Glomerular endothelial cell (primary cell): ENCODE data around the gene MYH7B. TPM values are rescaled to one million over a fixed set of nuclear protein-coding genes. Genes with fewer than 3 reads are reported as not detected.

Experiments used
- DNase-seq: peaks from one replicate; pipeline ENCODE4 v3.0.0-alpha.2; 2011; ENCODE audit warnings: low read depth, low spot score; ENCODE audit errors: extremely low read depth
- total RNA-seq: library from RNA; depleted of rRNA; stranded (reverse); fragments of >200 nt; gene quantifications from 2 replicates; pipeline ENCODE4 v1.2.3, GENCODE V29; 2015

Gene MYH7B
- not detected in 2 replicates for total RNA-seq

GRCh38 chr20:34955231-34956040 lies at the start of gene MYH7B, which contains the start of gene GSS:
Gene MYH7B, plus strand, starts transcription at chr20:34955868. Its CDS starts 22,138 bp downstream, at chr20:34978006.
Gene GSS, minus strand, starts transcription at chr20:34955806. Its CDS starts 3,954 bp downstream, at chr20:34951852.
- peak; percentile 60 for DNase-seq

- peak; percentile 82 for DNase-seq
Observed at GRCh38 chr20:34907616-34908469, 47.8 kb upstream of the MYH7B start.

- no peak for DNase-seq
Observed at GRCh38 chr20:34915131-34915530, 40.5 kb upstream of the MYH7B start.

- DNase-seq = no peak
Observed at GRCh38 chr20:34915749-34916455, 39.8 kb upstream of the MYH7B start.

GRCh38 chr20:34916774-34917354 lies 38.8 kb upstream of the MYH7B start:
- no peak for DNase-seq

- no peak for DNase-seq
Observed at GRCh38 chr20:34920055-34920454, 35.6 kb upstream of the MYH7B start.

- DNase-seq = no peak
Observed at GRCh38 chr20:34921436-34921835, 34.2 kb upstream of the MYH7B start.

- DNase-seq = no peak
Observed at GRCh38 chr20:34922654-34923381, 32.9 kb upstream of the MYH7B start.

- no peak for DNase-seq
Observed at GRCh38 chr20:34923414-34923813, 32.3 kb upstream of the MYH7B start.

- DNase-seq = no peak
Observed at GRCh38 chr20:34925341-34925740, 30.3 kb upstream of the MYH7B start.

GRCh38 chr20:34925981-34926380 lies 29.7 kb upstream of the MYH7B start:
- DNase-seq = no peak

GRCh38 chr20:34926581-34926980 lies 29.1 kb upstream of the MYH7B start:
- no peak for DNase-seq

- no peak for DNase-seq
Observed at GRCh38 chr20:34927736-34928135, 27.9 kb upstream of the MYH7B start.

GRCh38 chr20:34928411-34928810 lies 27.3 kb upstream of the MYH7B start:
- DNase-seq = no peak

GRCh38 chr20:34931771-34932170 lies 23.9 kb upstream of the MYH7B start:
- DNase-seq = no peak

- DNase-seq = no peak
Observed at GRCh38 chr20:34938466-34939163, 17.1 kb upstream of the MYH7B start.

GRCh38 chr20:34940081-34940481 lies 15.6 kb upstream of the MYH7B start:
- no peak for DNase-seq

- DNase-seq = no peak
Observed at GRCh38 chr20:34941226-34941625, 14.4 kb upstream of the MYH7B start.

- DNase-seq = no peak
Observed at GRCh38 chr20:34942301-34942700, 13.4 kb upstream of the MYH7B start.
